ENCODE data around the gene MCOLN1.

The MCOLN1 gene

GRCh38 chr19:7522072-7522922 lies at the start of gene MCOLN1:
Gene MCOLN1, plus strand, starts transcription at chr19:7522624. Its CDS starts 127 bp downstream, at chr19:7522751.
- DNase-seq: peak; percentile 100

DNA sequence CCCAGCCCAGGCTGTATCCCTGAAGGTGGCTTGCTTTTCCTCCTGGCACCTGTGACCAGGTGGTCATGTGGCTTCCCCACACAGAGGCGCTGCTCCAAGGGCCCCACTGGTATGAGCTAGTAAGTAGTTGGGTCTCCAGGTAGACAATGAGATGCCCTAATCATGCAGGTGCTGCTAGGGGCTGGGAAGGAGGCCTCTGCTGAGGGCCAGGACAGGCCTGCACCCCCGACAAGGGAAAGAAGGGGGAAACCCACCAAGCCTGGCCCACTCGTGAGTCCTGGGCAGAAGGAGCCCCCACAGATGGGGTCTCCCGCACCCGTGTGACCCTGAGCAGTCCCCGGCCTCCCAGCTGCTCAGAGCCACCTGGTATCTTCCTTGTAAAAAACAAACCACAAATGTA lies 46.8 kb upstream of the MCOLN1 start:
- no peak for DNase-seq

- no peak for DNase-seq
Observed at GRCh38 chr19:7476241-7476640, 46.2 kb upstream of the MCOLN1 start.

DNA sequence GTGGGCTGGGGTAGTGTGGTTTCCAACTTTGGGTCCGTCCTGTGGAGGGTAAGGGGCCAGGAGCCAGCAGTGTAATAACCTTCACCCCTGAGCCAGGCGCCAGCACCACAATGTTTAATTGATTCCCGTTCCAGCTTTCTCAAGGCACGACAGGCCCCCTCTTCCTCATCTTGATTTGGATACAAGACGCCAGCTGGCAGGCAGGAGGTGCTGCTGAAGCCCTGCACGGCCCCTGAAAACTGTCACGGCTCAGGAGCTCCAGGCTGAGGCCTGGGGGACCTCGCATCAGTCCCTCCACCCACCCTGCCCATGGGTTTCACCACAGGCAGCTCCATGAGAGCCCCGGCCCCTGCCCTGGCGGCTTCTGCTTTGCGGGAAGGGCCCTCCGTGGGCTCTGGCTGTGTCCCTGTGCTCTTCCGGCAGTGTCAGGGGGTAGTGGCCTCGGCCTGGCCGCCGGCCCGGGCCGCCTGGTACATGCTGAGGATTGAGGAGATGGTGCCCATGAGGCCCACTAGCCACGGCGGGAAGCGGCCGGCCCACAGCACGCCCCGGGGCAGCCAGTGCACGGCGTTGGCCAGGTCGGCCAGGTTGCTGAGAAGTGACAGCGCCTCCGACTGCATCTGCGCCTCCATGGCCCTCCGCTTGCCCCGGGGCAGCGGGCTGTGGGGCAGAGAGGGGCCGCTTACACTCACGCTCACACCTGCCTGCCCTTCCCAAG lies 45.5 kb upstream of the MCOLN1 start:
- no peak for DNase-seq

DNA sequence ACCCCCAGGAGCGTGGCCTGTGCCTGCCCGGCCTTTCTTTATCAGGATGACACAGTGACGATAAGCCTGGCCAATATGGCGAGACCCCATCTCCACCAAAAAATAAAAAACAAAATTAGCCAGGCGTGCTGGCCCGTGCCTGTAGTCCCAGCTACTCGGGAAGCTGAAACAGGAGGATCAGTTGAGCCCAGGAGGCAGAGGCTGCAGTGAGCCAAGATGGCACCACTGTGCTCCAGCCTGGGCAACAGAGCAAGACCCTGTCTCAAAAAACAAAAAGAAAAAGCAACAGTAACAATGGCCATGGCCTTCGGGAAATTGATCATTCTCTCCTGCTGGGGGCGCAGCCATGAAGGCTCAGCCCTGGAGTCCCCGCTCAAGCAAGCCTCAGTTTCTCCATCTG lies 44.7 kb upstream of the MCOLN1 start:
- DNase-seq: no peak

DNA sequence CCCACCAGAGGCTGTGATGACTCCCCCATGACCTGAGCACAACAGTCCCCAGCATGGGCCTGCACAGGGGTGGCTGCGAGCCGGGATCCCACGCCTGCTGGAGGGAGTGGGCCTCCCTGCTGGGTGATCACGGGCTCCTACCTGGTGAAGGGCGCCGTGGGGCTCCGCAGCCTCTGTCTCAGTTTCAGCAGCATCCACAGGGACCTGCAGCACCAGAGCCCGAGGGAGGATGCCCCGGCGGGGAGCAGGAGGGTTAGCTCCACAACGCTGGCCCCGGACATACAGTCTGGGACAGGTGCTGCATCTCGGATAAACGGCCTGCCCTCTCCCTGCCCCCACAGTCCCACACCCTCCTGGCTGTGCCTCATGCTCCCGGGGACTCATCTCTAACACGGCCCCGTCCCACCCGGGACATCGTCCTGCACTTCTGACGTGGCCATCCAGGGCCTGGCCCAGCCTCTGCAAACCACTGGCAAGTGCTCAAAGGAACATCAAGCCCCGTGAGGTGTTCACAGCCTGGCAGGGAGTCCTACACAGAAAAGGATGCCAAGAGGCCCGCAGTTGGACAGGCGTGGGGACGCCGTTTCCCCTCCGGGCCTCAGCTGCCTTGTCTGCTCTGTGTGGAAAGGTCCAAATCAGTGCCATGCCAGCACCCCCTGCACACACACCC lies 44.1 kb upstream of the MCOLN1 start:
- no peak for DNase-seq

GRCh38 chr19:7478843-7479227 lies 43.6 kb upstream of the MCOLN1 start:
- DNase-seq: no peak

GRCh38 chr19:7480222-7480969 lies 42.0 kb upstream of the MCOLN1 start:
- no peak for DNase-seq

DNA sequence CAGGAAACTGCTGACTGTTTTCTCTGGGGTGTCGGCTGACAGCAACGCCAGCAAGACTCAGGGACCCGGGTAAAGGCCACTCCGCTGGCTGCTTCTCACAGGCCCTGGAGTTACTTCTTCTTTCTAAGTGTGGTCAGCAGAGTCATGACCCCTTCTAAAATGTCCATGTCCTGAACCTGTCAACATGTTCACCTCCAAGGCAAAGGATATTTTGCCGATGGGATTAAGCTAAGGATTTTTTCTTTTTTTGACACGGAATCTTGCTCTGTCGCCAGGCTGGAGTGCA lies 41.5 kb upstream of the MCOLN1 start:
- no peak for DNase-seq

DNA sequence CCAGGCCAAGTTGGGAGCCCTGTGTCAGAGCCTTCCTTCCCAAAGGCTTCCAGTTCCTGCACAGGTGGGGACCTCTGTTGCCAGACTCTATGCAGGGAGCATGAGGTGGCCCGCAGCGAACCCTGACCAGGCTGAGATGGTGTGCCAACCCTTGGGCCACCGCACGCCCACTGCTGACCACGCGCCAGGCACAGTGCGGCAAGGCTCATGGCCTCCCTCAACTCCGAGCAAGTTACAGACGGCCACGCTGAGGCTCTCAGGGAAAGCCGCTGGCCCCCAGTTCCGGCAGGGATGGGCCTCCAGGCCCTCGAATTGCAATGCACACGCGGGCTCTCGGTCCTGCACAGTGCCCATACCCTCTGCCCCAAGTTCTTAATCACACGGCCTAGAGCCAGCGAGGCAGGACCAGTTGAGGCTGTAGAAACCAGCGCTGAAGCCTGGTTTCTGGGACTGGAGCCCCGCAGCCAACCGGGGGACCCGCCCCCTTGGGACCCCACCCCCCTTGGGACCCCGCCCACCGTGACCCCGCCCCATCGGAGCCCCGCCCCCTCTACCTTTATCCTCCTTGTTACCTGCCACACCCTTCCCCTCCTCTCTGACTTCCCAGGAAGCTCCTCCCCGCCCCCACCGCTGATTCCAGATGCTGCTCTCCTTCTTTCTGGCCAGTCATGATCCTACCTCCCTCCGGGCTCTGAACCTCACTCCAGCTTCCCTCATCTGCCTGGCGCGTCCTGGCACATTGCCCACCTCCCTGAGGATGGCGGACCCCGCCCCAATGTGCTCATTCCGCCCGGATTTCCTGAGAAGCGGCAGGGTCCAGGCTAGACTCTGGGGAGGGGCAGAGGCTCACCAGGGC lies 39.6 kb upstream of the MCOLN1 start:
- no peak for DNase-seq

- DNase-seq: no peak
Observed at GRCh38 chr19:7483720-7484201, 38.7 kb upstream of the MCOLN1 start.

DNA sequence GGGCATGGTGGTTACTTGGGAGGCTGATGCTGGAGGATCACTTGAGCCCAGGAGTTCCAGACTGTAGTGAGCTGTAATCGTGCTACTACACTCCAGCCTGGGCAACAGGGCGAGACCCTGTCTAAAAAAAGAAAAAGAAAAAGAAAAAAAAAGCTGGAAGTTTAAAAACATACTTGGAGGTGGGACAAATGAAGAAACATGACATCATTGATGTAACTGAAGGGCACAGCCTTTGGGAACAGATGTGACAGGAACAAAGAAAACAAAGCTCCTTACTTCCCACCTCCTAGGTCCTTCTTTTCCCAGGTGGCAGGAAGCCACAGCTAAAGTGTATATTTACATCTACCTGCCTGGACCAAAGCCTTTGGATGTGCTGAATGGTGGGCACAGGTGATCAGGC lies 35.5 kb upstream of the MCOLN1 start:
- no peak for DNase-seq

GRCh38 chr19:7488736-7489353 lies 33.6 kb upstream of the MCOLN1 start, which contains the start of gene PEX11G:
Gene PEX11G, minus strand, starts transcription at chr19:7489035. Its CDS starts 25 bp downstream, at chr19:7489010.
- DNase-seq: peak; percentile 99

GRCh38 chr19:7489609-7490044 lies 32.8 kb upstream of the MCOLN1 start:
- no peak for DNase-seq

- DNase-seq: peak; percentile 64
Observed at GRCh38 chr19:7492142-7492541, 30.3 kb upstream of the MCOLN1 start.

DNA sequence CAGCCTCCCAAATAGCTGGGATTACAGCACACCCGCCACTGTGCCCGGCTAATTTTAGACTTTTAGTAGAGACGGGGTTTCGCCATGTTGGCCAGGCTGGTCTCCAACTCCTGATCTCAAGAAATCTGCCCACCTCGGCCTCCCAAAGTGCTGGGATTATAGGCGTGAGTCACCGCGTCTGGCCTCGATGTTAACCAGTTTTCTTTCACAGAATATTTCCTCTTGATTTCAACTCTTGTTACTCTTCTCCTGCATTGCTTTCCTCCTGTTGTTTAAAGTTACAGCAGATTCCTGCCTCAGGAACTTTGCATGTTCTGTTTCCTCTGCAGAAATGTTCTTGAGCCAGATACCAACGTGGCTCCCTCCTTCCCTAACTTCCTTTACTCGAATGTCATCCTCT lies 29.9 kb upstream of the MCOLN1 start:
- no peak for DNase-seq

DNA sequence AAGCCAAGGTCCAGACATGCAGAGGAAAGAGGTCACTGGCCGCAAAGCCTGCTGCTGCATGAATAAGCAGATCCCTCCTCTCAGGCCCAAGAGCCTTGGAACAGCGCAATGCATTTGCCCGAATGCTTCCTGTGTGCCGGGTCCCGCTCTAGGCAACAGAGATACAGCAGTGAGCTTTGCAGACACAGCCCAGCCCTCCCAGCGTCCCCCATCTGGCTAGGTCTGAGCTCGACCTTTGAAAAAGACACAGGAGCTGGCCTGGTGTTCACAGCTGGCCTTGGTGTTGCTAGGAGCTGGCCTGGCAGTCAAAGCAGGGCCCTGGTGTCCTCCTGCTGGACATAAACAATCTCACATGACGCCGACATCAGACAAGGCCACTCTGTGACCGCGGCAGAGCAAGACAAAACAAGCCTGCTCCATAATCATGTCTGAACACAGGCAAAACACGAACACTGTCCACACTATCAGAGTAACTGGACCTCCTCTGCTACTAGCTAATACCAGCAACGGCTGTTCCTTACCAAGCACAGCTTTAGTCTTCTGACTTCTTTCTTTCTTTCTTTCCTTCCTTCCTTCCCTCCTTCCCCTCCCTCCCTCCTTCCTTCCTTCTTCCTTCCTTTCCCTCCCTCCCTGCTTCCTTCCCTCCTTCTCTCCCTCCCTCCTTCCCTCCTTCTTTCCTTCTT lies 27.9 kb upstream of the MCOLN1 start:
- DNase-seq: no peak

- no peak for DNase-seq
Observed at GRCh38 chr19:7497292-7497691, 25.1 kb upstream of the MCOLN1 start.

GRCh38 chr19:7500811-7501450 lies 21.5 kb upstream of the MCOLN1 start:
- DNase-seq: peak; percentile 82

- no peak for DNase-seq
Observed at GRCh38 chr19:7502552-7502951, 19.9 kb upstream of the MCOLN1 start.
